A549 (cell line): ENCODE measurements around the gene DHRS4L2. TPM values are rescaled to one million over a fixed set of nuclear protein-coding genes. Genes with fewer than 3 reads are reported as not detected.
"Not testable (repeated sequence)": the region's sequence is repeated elsewhere in the genome, so short reads cannot be mapped to it uniquely, and the experiment has no call there.

Source experiments
- ATAC-seq, 2 experiments: fragments of 200-7000 bp in 1 of 2; fragments of >200 bp in 1 of 2; cut with Nextera tagmentation in 1 of 2; cut with Tn5 transposase in 1 of 2; 3 replicates each; pipeline versions ENCODE4 v1.8.0 to v1.9.1; 2018 to 2020; ENCODE audit warnings: mild to moderate bottlenecking in 1 of 2, moderate library complexity in 1 of 2
- CTCF ChIA-PET: fragments of 300-600 bp; sonication (Branson Sonifier 250); formaldehyde crosslinking; extraction: SDS; loops from one replicate; lab custom pipeline; 2021; ENCODE audit warnings: antibody characterized with exemption, inconsistent platforms; lab: Yijun Ruan, JAX
- POLR2A ChIA-PET: fragments of 350-600 bp; formaldehyde crosslinking; extraction: SDS; loops from one replicate; lab custom pipeline; 2021; ENCODE audit warnings: antibody characterized with exemption, inconsistent platforms; lab: Yijun Ruan, JAX
- DNase-seq, 2 experiments: peaks; one replicate each; pipeline versions ENCODE4 v3.0.0 to v3.0.0-alpha.2; 2011 to 2016; ENCODE audit warnings: low read depth in 1 of 2, low spot score in 1 of 2
- FAIRE-seq: peaks from 2 replicates; lab custom pipeline; 2011; peaks lifted over from hg19 to GRCh38; lab: Jason Lieb, UNC
- H3K27ac ChIP-seq, 2 experiments: fragments of >200 bp; sonication (Bioruptor Twin); formaldehyde crosslinking; 3 replicates each; pipeline ENCODE4 v1.5.1; 2016 to 2017
- H3K4me1 ChIP-seq: fragments of >200 bp; sonication (Bioruptor Twin); formaldehyde crosslinking; 3 replicates; pipeline ENCODE4 v1.6.1; 2016
- H3K4me2 ChIP-seq: fragments of >200 bp; sonication (Bioruptor Twin); formaldehyde crosslinking; 3 replicates; pipeline ENCODE4 v1.6.1; 2016
- H3K4me3 ChIP-seq: fragments of >200 bp; sonication (Bioruptor Twin); formaldehyde crosslinking; 3 replicates; pipeline ENCODE4 v1.5.1; 2016
- H3K9me3 ChIP-seq: fragments of >200 bp; sonication (Bioruptor Twin); formaldehyde crosslinking; 3 replicates; pipeline ENCODE4 v1.6.1; 2016
- BHLHE40 ChIP-seq: IDR thresholded peaks from 2 replicates; pipeline ENCODE4 v1.6.1; 2012; ENCODE audit warnings: low read depth, low read length, inconsistent platforms
- CBX8 ChIP-seq: fragments of 200-600 bp; sonication (generic); IDR thresholded peaks from 2 replicates; pipeline ENCODE4 v1.6.1; 2016
- EHF ChIP-seq: fragments of 250-450 bp; sonication (Bioruptor Pico); IDR thresholded peaks from 2 replicates; pipeline ENCODE4 v1.5.0; 2020; ENCODE audit warnings: mild to moderate bottlenecking
- FOSB ChIP-seq: fragments of 250-450 bp; sonication (Bioruptor Pico); IDR thresholded peaks from 2 replicates; pipeline ENCODE4 v1.5.0; 2020; ENCODE audit warnings: mild to moderate bottlenecking, moderate library complexity
- HDAC2 ChIP-seq: fragments of 200-600 bp; sonication (generic); IDR thresholded peaks from 2 replicates; pipeline ENCODE4 v1.6.1; 2016
- HEYL ChIP-seq: fragments of 250-450 bp; sonication (Bioruptor Pico); IDR thresholded peaks from 2 replicates; pipeline ENCODE4 v1.8.0; 2021; ENCODE audit warnings: mild to moderate bottlenecking, moderate library complexity
- JUN ChIP-seq, 2 experiments: fragments of >200 bp; sonication (Bioruptor Twin); formaldehyde crosslinking; IDR thresholded peaks; 2 replicates in 1 of 2; 3 replicates in 1 of 2; pipeline ENCODE4 v1.6.1; 2016 to 2017
- KDM1A ChIP-seq: fragments of 200-600 bp; sonication (generic); IDR thresholded peaks from 2 replicates; pipeline ENCODE4 v1.6.1; 2016; ENCODE audit warnings: low read depth, mild to moderate bottlenecking
- MAFK ChIP-seq: fragments of 450-650 bp; IDR thresholded peaks from 2 replicates; pipeline ENCODE4 v1.6.1; 2014; ENCODE audit not compliant: partially characterized antibody
- MYC ChIP-seq: IDR thresholded peaks from 2 replicates; pipeline ENCODE4 v1.6.1; 2012; ENCODE audit warnings: mild to moderate bottlenecking, inconsistent platforms, low read length, improper control_type of control experiment, borderline replicate concordance
- NPAS2 ChIP-seq: fragments of 250-450 bp; sonication (Bioruptor Pico); IDR thresholded peaks from 2 replicates; pipeline ENCODE4 v1.8.0; 2022; ENCODE audit warnings: mild to moderate bottlenecking, moderate library complexity, borderline replicate concordance
- POLR2A ChIP-seq: IDR thresholded peaks from 2 replicates; pipeline ENCODE4 v1.6.1; 2012; ENCODE audit warnings: mild to moderate bottlenecking, low read length
- RAD21 ChIP-seq, 2 experiments: fragments of >200 bp in 1 of 2; sonication (Bioruptor Twin) in 1 of 2; formaldehyde crosslinking in 1 of 2; IDR thresholded peaks in 1 of 2; conservative IDR thresholded peaks in 1 of 2; 2 replicates in 1 of 2; 3 replicates in 1 of 2; pipeline ENCODE4 v1.6.1; 2012 to 2018; ENCODE audit warnings: inconsistent platforms in 1 of 2
- RCOR1 ChIP-seq: fragments of 150-350 bp; IDR thresholded peaks from 2 replicates; pipeline ENCODE4 v1.6.1; 2014; ENCODE audit warnings: antibody characterized with exemption, low read length, low read depth
- RFX5 ChIP-seq: fragments of 450-650 bp; IDR thresholded peaks from 2 replicates; pipeline ENCODE4 v1.7.1; 2014; ENCODE audit warnings: antibody characterized with exemption, mild to moderate bottlenecking, moderate library complexity
- SMC3 ChIP-seq: fragments of >200 bp; sonication (Bioruptor Twin); formaldehyde crosslinking; IDR thresholded peaks from 3 replicates; pipeline ENCODE4 v1.6.1; 2018; ENCODE audit warnings: inconsistent platforms
- WGBS: methylation state at CpG from one replicate; pipeline ENCODE4 v1.1.6; 2017; ENCODE audit errors: missing lambda C conversion rate; 5-methylcytosine and 5-hydroxymethylcytosine counted together
- polyA plus RNA-seq, 4 experiments: library from polyadenylated mRNA; depleted of rRNA in 3 of 4; stranded (reverse); fragments of >200 nt; fragmentation: RNase III in 1 of 4; extraction: RNeasy Plus Mini Kit Qiagen cat#74134 plus additional on column Dnase treatment in 1 of 4; gene quantifications; 2 replicates in 3 of 4; 3 replicates in 1 of 4; pipeline ENCODE4 v1.2.3, GENCODE V29; 2011 to 2017
- TF ChIP-seq, protein P1 (sequence below): fragments of >200 bp; sonication (Bioruptor Twin); formaldehyde crosslinking; IDR thresholded peaks from 3 replicates; pipeline ENCODE4 v1.6.1; 2016
- TF ChIP-seq, protein P2 (sequence below): fragments of 250-450 bp; sonication (Bioruptor Pico); IDR thresholded peaks from 2 replicates; pipeline ENCODE4 v1.5.0; 2020; ENCODE audit warnings: low read depth, mild to moderate bottlenecking, moderate library complexity
- TF ChIP-seq, protein P3 (sequence below): fragments of >200 bp; sonication (Bioruptor Twin); formaldehyde crosslinking; IDR thresholded peaks from 2 replicates; pipeline ENCODE4 v1.6.1; 2016
- TF ChIP-seq, protein P4 (sequence below): fragments of 150-350 bp; IDR thresholded peaks from 2 replicates; pipeline ENCODE4 v1.6.1; 2014; ENCODE audit warnings: low read depth, mild to moderate bottlenecking, low read length

The DHRS4L2 gene
- polyA plus RNA-seq, 2 of the 4 experiments (the other 2 are of a cell fraction): 18.8 to 25.6 TPM

DNA sequence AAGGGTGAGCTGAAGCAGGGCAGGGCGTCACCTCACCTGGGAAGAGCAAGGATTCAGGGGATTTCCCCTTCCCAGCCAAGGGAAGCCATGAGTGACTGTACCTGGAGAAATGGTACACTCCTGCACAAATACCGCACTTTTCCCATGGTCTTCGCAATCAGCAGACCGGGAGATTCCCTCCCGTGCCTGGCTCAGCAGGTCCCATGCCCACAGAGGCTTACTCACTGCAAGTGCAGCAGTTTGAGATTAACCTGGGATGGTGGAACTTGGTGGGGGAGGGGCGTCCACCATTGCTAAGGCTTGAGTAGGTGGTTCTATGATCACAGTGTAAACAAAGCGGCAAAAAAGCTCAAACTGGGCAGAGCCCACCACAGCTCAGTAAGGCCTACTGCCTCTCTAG lies 46.1 kb upstream of the DHRS4L2 start:
- Histone ChIP-seq H3K27ac (no peak overlapping the region), H3K4me3 (no peak overlapping the region), H3K9me3 (no peaks in the 10 kb centered on the region), H3K4me1 (no peaks in the 10 kb centered on the region), H3K4me2 (no peak overlapping the region)
- CTCF ChIA-PET: interaction anchor here (1.5 to 1.9 kb wide), 2 partner anchors 11 to 12 kb away, joined by 5 to 7 read pairs; partner anchors contain the start of gene DHRS4
- no peak for DNase-seq
- POLR2A ChIA-PET: no interaction called here
- TF ChIP-seq HDAC2 (no peak), RAD21 (conservative IDR thresholded peaks at IDR 0.05 in 1 of 2, IDR thresholded peaks at IDR 0.05 in 1 of 2) (no peak), FOSB (CRISPR knock-in tag) (no peak), RFX5 (no peak), MAFK (no peak), JUN (IDR thresholded peaks at IDR 0.05) (no peak), EHF (no peak), SMC3 (no peak), RCOR1 (no peak), NPAS2 (CRISPR knock-in tag) (no peak), HEYL (CRISPR knock-in tag) (no peak), POLR2A (no peak), CBX8 (no peak)
- TF ChIP-seq, protein P1, sequence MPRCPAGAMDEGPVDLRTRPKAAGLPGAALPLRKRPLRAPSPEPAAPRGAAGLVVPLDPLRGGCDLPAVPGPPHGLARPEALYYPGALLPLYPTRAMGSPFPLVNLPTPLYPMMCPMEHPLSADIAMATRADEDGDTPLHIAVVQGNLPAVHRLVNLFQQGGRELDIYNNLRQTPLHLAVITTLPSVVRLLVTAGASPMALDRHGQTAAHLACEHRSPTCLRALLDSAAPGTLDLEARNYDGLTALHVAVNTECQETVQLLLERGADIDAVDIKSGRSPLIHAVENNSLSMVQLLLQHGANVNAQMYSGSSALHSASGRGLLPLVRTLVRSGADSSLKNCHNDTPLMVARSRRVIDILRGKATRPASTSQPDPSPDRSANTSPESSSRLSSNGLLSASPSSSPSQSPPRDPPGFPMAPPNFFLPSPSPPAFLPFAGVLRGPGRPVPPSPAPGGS: no peak
- TF ChIP-seq, protein P2, sequence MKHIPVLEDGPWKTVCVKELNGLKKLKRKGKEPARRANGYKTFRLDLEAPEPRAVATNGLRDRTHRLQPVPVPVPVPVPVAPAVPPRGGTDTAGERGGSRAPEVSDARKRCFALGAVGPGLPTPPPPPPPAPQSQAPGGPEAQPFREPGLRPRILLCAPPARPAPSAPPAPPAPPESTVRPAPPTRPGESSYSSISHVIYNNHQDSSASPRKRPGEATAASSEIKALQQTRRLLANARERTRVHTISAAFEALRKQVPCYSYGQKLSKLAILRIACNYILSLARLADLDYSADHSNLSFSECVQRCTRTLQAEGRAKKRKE (CRISPR knock-in tag): no peak
- TF ChIP-seq, protein P3, sequence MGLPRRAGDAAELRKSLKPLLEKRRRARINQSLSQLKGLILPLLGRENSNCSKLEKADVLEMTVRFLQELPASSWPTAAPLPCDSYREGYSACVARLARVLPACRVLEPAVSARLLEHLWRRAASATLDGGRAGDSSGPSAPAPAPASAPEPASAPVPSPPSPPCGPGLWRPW: no peak
- ATAC-seq: no peak
- no peak for FAIRE-seq
- WGBS: 75% methylated on average over 7 of the region's 7 CpGs

DNA sequence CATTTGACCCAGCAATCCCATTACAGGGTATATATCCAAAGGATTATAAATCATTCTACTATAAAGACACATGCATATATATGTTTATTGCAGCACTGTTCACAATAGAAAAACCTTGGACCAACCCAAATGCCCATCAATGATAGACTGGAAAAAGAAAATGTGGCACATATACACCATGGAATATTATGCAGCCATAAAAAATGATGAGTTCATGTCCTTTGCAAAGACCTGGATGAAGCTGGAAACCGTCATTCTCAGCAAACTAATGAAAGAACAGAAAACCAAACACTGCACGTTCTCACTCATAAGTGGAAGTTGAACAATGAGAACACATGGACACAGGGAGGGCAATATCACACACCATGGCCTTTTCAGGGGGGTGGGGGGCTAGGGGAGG lies 39.7 kb upstream of the DHRS4L2 start:
- H3K9me3 ChIP-seq, CTCF ChIA-PET, H3K4me2 ChIP-seq, H3K27ac ChIP-seq, H3K4me1 ChIP-seq, ATAC-seq, FAIRE-seq, POLR2A ChIA-PET, DNase-seq, H3K4me3 ChIP-seq: not testable (repeated sequence)
- WGBS: 21% methylated on average over 2 of the region's 2 CpGs

DNA sequence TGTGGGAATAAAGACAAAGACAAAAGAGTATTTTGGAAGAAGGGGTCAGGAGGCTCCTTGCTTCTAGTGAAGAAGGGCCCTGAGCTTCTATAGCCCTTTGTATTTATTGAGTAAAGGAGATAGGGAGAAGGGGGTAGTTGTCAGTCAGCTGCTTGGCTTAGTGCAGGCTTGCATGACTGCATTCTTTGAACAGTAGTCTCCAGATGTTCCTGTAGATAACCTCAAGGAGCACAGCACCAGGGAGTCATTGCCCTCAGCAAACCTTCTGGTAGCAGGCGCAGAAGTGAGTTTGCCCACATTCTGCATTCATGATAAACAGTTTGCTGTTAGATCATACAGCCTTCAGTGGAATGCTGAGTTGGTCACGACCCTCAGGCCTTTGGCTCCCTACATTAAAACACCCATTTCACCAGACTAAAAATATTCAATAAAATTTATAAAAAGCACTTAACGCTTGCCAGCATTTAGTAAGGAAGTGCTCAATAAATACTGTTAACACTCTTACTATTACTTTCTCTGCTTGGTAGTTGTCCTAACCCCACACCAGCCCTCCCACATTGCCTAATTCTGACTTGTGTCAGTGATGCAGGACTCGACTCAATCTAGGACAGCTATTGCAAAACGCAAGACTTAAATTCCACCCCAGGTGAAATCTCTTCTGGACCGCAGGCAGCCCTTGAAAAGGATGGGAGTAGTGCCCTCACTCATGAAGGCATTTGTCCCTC lies 38.2 kb upstream of the DHRS4L2 start:
- POLR2A ChIA-PET: no interaction called here
- ATAC-seq (no peak), FAIRE-seq (no peak), DNase-seq (no peak)
- Histone ChIP-seq H3K27ac (no peak overlapping the region), H3K9me3 (0 out of 3 replicates have a peak, but pooled peaks cover 2% of the 10 kb centered on the region), H3K4me2 (no peak overlapping the region), H3K4me1 (peaks cover 5% of the 10 kb centered on the region; the same call in 1 of the 3 replicates), H3K4me3 (no peak overlapping the region)
- CTCF ChIA-PET: interaction anchor here (0.7 to 1.6 kb wide), 4 partner anchors 59 to 320 kb away, joined by 3 read pairs; no protein-coding TSS in a partner anchor
- TF ChIP-seq, protein P2 (CRISPR knock-in tag): no peak
- TF ChIP-seq POLR2A (no peak), SMC3 (no peak), KDM1A (no peak), MYC (no peak), BHLHE40 (no peak)
- TF ChIP-seq, protein P4, sequence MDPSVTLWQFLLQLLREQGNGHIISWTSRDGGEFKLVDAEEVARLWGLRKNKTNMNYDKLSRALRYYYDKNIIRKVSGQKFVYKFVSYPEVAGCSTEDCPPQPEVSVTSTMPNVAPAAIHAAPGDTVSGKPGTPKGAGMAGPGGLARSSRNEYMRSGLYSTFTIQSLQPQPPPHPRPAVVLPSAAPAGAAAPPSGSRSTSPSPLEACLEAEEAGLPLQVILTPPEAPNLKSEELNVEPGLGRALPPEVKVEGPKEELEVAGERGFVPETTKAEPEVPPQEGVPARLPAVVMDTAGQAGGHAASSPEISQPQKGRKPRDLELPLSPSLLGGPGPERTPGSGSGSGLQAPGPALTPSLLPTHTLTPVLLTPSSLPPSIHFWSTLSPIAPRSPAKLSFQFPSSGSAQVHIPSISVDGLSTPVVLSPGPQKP: no peak
- 83% methylated on average over 6 of the region's 6 CpGs for WGBS
